ENCODE data around the gene NUCKS1. TPM values are rescaled to one million over a fixed set of nuclear protein-coding genes. Genes with fewer than 3 reads are reported as not detected.

NUCKS1 gene
- total and polyA plus RNA-seq, 9 donors, result 79.4 to 335 (median 223) TPM

DNA sequence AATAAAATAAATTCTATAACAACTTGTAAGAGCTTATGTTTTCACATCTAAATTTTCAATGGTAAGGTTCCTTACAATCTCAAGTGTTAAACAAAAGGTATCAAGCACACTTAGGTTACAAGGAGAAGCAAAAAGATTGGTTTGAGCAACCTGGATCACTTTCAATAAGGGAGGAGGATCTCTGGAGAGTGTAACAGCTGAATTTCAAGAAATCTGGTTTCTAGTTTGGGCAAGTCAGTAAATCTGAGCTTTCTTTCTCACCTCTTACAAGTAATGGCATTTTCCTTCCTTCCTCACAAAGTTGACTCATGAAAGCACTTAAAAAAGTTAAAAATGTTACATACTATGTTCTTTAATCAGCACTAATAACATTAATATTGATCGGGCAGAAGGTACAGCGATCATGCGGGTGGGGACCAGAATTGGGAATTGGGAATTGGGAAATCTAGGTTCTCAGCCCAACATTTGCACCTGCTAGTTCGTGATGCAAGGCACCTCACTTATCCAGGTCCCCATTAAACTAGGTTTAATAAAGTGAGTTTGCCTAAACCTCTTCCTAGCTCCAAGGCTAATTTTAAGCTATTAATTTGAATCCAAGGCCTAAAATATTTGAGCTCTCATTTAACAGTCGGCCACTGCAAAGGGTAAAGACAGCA is 3.1 kb downstream of the NUCKS1 start:
- Histone ChIP-seq H3K9me3 (no peaks in the 10 kb centered on the region), H3K27ac (no peak overlapping the region), H3K36me3 (no peaks in the 10 kb centered on the region), H3K4me3 (no peak overlapping the region), H3K4me1 (ENCODE audit: insufficient read depth) (peaks cover 10% of the 10 kb centered on the region), H3K27me3 (no peaks in the 10 kb centered on the region)
- no peak for TF ChIP-seq POLR2A (IDR thresholded peaks at IDR 0.05)
- TF ChIP-seq, protein P1, sequence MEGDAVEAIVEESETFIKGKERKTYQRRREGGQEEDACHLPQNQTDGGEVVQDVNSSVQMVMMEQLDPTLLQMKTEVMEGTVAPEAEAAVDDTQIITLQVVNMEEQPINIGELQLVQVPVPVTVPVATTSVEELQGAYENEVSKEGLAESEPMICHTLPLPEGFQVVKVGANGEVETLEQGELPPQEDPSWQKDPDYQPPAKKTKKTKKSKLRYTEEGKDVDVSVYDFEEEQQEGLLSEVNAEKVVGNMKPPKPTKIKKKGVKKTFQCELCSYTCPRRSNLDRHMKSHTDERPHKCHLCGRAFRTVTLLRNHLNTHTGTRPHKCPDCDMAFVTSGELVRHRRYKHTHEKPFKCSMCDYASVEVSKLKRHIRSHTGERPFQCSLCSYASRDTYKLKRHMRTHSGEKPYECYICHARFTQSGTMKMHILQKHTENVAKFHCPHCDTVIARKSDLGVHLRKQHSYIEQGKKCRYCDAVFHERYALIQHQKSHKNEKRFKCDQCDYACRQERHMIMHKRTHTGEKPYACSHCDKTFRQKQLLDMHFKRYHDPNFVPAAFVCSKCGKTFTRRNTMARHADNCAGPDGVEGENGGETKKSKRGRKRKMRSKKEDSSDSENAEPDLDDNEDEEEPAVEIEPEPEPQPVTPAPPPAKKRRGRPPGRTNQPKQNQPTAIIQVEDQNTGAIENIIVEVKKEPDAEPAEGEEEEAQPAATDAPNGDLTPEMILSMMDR (IDR thresholded peaks at IDR 0.05), result no peak
- no peak for TF ChIP-seq EP300 (IDR thresholded peaks at IDR 0.05)
- intact Hi-C loops (cut with DNase I), result no loop called here
- DNase-seq, result no peak
- 34 to 44% (median 42%) methylated on average over 5 of the region's 5 CpGs for WGBS, 3 donors

DNA sequence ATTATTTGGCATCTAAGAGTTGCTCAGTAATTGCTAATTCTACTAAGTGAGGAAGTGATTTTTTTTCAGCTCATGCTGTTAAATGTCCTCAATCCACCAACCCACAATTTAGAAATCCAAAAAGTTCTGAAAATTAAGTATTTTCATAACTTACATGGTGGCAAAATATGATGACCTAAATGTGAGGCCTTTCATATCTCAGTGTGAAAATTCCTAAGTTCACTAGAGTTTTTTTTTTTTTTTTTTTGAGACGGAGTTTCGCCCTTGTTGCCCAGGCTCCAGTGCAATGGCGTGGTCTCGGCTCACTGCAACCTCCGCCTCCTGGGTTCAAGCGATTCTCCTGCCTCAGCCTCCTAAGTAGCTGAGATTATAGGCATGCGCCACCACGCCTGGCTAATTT is 5.6 kb downstream of the NUCKS1 start:
- DNase-seq, result no peak
- H3K27ac ChIP-seq, result no peak overlapping the region
- intact Hi-C loops (cut with DNase I), result no loop called here
- peaks cover 7% of the 10 kb centered on the region for H3K4me1 ChIP-seq (ENCODE audit: insufficient read depth)
- no peaks in the 10 kb centered on the region for H3K36me3 ChIP-seq
- TF ChIP-seq POLR2A (IDR thresholded peaks at IDR 0.05) (no peak), EP300 (IDR thresholded peaks at IDR 0.05) (no peak)
- TF ChIP-seq, protein P1 (IDR thresholded peaks at IDR 0.05), result no peak
- no peaks in the 10 kb centered on the region for H3K27me3 ChIP-seq
- no peak overlapping the region for H3K4me3 ChIP-seq
- 95 to 97% (median 95%) methylated on average over 8 of the region's 8 CpGs for WGBS, 3 donors
- no peaks in the 10 kb centered on the region for H3K9me3 ChIP-seq

DNA sequence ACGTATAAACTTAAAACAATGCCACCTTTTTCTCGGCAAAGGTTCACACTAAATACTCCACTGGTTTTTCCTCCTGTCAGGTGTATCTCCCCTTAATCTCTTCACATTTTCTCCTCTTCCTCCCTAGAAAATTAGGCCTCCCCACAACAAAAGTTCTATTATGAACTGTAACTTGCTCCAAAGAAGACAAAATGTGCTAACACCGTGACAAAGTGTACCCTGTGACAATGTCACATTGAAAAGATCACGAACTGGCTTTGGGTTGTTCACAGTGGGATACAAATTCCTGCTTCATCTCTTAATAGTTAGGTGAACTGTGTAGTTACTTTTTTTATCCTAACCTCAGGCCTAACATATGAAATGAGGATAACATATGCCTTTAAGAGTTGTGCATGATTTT is 6.0 kb downstream of the NUCKS1 start:
- peaks cover 7% of the 10 kb centered on the region for H3K4me1 ChIP-seq (ENCODE audit: insufficient read depth)
- intact Hi-C loops (cut with DNase I), result no loop called here
- no peaks in the 10 kb centered on the region for H3K27me3 ChIP-seq
- H3K27ac ChIP-seq, result no peak overlapping the region
- no peaks in the 10 kb centered on the region for H3K9me3 ChIP-seq
- no peak overlapping the region for H3K4me3 ChIP-seq
- no peak for TF ChIP-seq POLR2A (IDR thresholded peaks at IDR 0.05)
- TF ChIP-seq EP300 (IDR thresholded peaks at IDR 0.05), result no peak
- TF ChIP-seq, protein P1 (IDR thresholded peaks at IDR 0.05), result no peak
- no peaks in the 10 kb centered on the region for H3K36me3 ChIP-seq
- WGBS, 3 donors, result 52 to 78% (median 67%) methylated on average over 4 of the region's 4 CpGs
- no peak for DNase-seq

DNA sequence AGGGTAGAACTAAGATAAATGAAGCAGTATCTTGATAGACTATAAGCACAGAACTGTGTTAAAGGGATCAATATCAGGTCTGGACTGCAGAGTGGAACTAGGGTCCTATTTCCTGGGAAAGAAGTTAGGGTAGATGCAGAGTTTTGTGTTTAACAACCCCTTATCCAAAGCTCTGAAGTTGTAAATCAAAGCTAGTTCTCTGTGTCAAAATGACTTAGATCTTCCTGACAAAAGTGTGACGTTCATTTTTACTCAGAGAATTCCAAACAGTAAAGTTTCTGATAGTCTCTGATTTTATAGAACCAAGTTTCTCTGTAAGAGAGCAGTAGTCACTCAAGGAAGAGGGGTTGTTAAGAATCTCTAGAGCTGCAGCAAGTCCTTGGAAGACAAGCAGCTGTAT is 8.3 kb downstream of the NUCKS1 start:
- Histone ChIP-seq H3K4me3 (no peak overlapping the region), H3K4me1 (ENCODE audit: insufficient read depth) (peaks cover 5% of the 10 kb centered on the region), H3K27me3 (no peaks in the 10 kb centered on the region), H3K27ac (no peak overlapping the region), H3K9me3 (no peaks in the 10 kb centered on the region), H3K36me3 (no peaks in the 10 kb centered on the region)
- intact Hi-C loops (cut with DNase I), result no loop called here
- no peak for DNase-seq
- TF ChIP-seq POLR2A (IDR thresholded peaks at IDR 0.05) (no peak), EP300 (IDR thresholded peaks at IDR 0.05) (no peak)
- TF ChIP-seq, protein P1 (IDR thresholded peaks at IDR 0.05), result no peak
- 33 to 53% (median 39%) methylated on average over 1 of the region's 1 CpG for WGBS, 3 donors

Measured in ovary (tissue), 9 donors.